NOMO-1 treated with DMSO at 0.1 percent for 48 hours (cell line): ENCODE results near the gene SLC16A7.

Experiments used
- DNase-seq: peaks from one replicate; lab custom pipeline; 2025; ENCODE audit not compliant: unreplicated experiment; lab: John Stamatoyannopoulos, UW

SLC16A7 gene

GRCh38 chr12:59620326-59620725, 24.5 kb downstream of the SLC16A7 start:
- DNase-seq, result peak; percentile 80

DNA sequence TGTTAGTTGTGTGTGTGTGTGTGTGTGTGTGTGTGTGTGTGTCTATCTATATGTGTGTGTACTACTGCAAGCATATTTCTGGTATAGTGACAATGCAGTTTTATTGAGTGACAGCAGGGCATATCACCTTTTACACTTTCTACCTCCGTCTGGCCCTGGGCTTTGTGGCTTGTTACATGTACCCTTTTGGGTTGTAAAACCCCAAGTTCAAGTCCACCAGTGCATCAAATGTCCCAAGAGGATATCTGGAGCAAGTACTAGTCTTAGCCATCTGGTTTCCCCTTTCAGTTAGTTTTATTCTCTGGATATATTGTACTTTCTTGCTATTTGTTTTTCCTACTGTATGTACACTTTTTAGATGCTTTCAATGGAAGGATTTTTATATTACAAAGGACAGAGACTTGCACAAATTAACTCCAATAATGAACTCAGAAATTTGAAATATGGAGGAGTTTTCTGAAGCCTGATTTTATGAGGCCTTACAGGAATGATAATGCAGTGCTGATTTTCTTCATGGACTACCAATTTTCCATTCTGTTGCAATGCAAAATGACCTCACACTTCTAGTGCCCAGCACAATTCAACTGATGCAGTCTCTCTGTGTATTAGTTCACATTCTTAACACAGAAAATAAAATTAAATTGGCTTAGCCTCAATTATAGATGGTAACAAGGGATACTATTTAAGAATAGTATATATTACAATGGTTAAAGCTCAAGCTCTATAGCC, 29.1 kb downstream of the SLC16A7 start:
- DNase-seq, result no peak

GRCh38 chr12:59626382-59626781, 30.6 kb downstream of the SLC16A7 start:
- no peak for DNase-seq

- no peak for DNase-seq
Observed at GRCh38 chr12:59627582-59627981, 31.8 kb downstream of the SLC16A7 start.

DNA sequence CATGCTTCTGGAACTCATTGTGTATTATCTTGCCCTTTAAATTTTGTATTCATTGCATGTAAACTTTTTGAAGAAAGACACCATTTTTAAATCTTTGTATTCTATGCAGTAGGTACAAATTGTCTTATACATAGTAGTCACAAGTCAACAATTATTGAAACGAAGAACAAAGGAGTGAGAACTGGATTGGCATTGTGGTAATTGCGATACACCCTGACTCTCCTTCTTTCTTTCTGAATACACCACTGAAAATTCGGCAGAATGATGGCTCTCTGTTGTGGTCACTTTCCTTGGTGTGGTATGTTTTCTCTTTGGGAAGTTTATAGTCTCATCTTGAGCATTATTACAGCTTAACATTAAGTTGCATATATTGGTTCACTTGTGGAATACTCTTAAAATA, 34.1 kb downstream of the SLC16A7 start:
- no peak for DNase-seq

DNA sequence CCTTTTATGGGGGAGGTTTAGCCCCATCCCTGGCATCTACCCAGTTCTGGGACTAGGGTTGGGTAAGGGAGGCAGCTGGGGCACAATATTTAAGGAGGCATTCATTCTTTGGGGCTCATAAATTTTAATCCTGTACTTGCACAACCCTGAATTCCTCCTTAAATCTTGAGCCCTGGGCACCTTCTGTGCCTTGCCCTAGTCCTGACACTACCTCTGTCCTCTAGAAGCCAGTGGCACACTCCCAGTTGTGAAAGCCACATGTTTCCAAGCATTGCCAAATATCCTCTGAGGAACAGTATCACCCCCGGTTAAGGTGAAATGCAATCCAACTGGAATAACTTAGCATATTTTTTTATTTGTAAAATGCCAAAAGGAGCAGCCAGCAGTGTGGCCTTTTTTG, 36.6 kb downstream of the SLC16A7 start:
- DNase-seq, result no peak

- DNase-seq, result no peak
Observed at GRCh38 chr12:59634254-59634653, 38.4 kb downstream of the SLC16A7 start.

GRCh38 chr12:59636945-59637691, 41.3 kb downstream of the SLC16A7 start:
- DNase-seq, result no peak

GRCh38 chr12:59637692-59638070, 41.9 kb downstream of the SLC16A7 start:
- DNase-seq, result no peak

DNA sequence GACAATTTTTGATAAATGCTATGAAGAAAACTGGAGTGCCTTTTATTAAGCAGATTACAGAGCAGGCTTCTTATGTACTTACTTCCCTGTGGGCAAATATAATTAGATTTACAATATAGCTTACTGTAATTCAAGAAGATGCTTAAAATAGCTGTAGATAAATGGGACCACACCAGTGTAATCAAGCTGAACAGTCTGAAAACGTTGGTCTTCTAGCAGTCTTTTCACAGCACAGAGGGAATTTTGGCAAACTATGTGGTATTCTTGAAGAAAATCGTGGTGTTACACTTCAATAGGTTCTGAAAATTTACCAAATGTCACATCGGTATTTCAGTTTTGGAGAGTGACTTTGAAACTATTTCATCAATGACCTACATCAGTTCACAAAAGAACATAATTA, 47.7 kb downstream of the SLC16A7 start:
- DNase-seq, result no peak

DNA sequence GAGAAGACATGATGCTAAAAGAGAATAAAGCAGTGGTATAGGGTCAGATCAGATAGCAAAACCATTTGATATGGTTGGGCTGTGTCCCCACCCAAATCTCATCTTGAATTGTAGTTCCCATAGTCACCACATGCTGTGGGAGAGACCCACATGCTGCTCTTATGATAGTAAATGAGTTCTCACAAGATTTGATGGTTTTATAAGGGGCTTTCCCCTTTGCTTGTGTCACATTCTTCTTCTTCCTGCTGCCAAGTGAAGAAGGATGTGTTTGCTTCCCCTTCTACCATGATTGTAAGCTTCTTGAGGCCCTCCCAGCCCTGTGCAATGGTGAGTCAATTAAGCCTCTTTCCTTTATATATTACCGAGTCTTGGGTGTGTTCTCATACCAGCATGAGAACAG, 49.4 kb downstream of the SLC16A7 start:
- no peak for DNase-seq

GRCh38 chr12:59646636-59647035, 50.8 kb downstream of the SLC16A7 start:
- no peak for DNase-seq

GRCh38 chr12:59649203-59649602, 53.4 kb downstream of the SLC16A7 start:
- DNase-seq, result peak; percentile 27

DNA sequence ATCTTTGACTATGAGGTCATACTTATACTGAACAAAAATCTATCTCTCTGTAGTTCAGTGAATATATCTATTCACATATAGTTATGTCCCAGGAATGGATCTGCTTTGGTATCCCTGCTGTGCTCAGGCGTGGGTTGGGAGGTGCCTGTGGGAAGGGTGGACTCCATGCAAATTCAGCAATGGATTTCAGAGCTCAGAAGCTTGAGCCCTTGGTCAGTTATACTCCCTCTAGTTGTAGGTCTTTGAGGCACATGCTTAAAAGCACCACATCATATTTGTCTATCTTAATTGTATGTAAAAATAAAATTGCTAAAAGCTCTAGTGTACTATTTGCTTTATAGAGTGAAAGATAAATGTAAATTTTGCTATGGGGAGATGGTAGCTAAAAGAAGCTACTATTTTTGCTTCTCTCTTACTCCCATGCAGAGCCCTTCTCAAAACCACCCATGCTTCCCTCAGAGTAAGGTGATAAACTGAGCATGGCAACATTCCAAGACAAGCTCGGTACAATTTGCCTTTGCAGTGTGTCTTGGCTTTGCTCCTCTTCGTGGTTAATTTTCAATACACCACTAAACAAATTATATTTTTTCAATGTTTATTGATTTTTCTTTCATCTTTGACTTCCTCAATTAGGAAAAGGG, 54.9 kb downstream of the SLC16A7 start:
- no peak for DNase-seq

DNA sequence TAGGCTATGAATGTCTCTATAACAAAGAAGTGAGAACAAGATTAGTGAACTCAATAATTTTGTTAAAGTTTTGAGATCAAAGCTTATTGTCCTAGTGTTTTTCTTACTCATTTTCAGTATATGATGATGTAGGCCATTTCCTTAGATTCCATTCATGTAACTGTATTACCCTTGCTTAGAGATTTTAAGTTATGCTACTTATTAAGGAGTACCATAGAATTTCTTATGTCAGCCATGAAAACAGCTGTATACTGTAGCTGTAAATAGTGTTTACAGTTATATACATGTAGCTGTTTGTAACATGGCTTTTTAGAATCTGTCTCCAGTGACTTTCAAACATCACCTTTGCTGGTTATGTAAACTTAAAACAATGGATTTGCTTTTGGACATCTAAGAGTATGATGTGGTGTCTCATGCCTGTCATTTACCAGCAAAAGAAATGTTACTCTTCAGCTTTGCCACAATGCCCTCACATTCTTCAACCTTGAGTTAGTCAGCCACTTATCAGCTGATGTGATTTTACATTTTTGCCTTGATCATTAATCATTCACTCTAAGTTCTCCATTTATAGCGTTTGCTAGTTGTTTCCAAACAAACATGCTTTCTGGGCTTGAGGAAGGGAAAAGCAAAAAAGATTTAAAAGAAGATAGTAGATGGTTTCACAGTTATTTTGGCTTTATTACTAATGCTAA, 55.5 kb downstream of the SLC16A7 start:
- no peak for DNase-seq

DNA sequence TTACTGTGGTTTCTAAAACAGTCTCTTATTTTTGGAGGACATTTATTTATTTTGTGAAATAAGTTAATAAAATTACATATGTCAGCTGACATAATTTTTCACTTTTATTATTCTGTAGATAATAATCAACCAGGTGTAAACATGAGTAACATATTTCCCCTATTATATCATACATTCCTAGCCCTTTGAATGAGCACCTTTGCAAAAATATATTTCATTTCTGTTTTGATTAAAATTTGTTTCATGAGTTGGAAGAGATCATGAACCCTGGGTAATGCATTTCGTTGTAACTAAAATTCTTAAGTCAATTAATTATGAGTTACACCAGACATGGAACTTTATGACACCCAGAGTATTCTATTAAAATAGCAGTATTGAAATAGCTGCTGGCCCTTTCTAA, 56.3 kb downstream of the SLC16A7 start:
- DNase-seq, result no peak

- DNase-seq, result no peak
Observed at GRCh38 chr12:59654061-59654460, 58.2 kb downstream of the SLC16A7 start.

DNA sequence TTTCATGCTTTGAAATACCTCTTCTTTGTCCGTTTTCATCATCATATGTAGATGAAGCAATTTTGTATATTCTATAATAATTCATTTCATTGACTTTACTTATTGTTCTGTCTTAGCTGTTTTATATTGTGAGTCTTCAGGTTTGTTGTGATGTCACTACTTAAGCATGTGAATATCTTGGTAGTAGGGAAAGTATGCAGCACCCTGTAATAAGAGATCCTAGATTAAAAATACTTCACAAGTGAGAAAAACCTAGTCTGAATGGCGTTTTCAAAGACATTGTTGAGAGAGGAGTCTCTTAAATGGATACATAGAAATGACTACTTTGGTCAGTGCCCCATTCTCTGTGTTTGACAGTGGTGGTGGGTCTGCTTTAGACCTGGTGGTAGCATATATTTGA, 61.4 kb downstream of the SLC16A7 start:
- DNase-seq, result no peak

- DNase-seq, result no peak
Observed at GRCh38 chr12:59657711-59658110, 61.9 kb downstream of the SLC16A7 start.

DNA sequence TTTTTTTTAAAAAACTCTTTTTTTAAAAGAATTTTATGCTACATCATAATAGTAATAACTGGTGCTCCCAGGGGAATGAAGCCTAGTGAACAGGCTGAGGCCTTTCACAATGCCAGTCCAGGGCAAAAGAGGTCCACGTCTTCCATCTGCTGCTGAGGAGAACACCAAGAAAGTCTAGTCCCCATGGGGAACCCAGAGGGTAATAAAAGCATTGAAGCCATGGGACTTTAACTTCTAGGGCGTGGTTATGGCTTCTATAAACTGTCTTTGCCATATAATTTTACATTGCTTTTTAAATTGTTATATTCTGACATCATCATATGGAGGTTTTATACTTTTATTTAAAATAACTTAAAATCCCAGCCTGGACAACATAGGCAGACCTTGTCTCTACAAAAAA, 64.3 kb downstream of the SLC16A7 start:
- DNase-seq, result no peak

GRCh38 chr12:59660921-59661597, 65.2 kb downstream of the SLC16A7 start:
- DNase-seq, result no peak
